Cerebellar cortex (tissue), 1 donor: Measurements from ENCODE around the gene EPHB3.

Experiments used
- DNase-seq: peaks from one replicate; pipeline ENCODE4 v3.0.0-alpha.2; 2015; ENCODE audit warnings: low spot score

EPHB3 gene

GRCh38 chr3:184563941-184564684 is 2.5 kb downstream of the EPHB3 start:
- DNase-seq: no peak

GRCh38 chr3:184564685-184565385 is 3.2 kb downstream of the EPHB3 start:
- DNase-seq: no peak

- DNase-seq: peak; percentile 48
These were observed 4.0 kb downstream of the EPHB3 start for GRCh38 chr3:184565421-184566211.

GRCh38 chr3:184566441-184567414 is 5.1 kb downstream of the EPHB3 start:
- no peak for DNase-seq

DNA sequence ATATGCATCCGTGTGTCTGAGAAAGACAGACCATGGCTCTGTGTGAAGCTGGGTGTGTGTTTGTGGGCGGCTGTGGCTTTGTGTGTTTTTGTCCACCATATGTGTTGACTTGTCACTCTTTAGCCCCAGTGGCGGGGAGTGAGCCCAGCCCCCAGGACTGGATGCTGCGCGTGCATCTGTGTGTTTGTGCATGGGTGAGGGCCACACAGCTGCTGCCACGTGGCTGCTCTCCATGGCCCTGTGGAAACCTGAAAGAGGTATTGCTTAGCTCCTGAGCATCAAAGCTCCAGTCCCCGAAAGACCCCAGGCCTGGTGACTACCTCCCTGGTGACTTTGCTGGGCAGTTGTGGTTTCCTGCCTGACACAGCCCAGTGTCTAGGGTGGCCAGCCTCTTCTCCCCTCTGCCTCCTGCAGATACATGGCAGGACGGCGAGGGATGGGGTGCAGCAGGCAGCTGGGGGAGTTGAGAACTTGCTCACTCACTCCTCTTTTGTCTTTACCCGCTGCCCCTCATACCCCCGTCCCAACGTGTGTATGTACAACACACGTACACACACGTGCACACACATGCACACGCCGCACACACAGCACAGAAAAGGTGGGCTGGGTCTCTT is 6.5 kb downstream of the EPHB3 start:
- DNase-seq: peak; percentile 43

DNA sequence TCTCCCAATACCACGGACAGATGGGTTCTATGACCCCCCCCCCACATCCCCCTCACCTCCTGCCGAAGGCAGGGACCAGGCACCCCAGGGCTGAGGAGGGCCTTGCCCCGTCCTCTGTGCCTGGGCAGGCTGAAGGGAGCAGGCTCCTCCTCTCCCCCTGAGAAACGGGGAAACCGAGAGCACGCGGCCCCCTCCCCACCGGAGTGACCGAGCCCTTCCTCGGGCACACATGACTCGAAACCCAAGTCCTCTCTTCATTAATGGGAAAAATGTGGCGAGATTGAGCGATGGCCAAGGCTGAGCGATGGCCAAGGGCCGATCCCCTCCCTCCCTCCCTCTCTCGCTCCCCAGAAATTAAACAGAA is 7.0 kb downstream of the EPHB3 start:
- DNase-seq: no peak

GRCh38 chr3:184568924-184569829 is 7.6 kb downstream of the EPHB3 start:
- peak; percentile 69 for DNase-seq

DNA sequence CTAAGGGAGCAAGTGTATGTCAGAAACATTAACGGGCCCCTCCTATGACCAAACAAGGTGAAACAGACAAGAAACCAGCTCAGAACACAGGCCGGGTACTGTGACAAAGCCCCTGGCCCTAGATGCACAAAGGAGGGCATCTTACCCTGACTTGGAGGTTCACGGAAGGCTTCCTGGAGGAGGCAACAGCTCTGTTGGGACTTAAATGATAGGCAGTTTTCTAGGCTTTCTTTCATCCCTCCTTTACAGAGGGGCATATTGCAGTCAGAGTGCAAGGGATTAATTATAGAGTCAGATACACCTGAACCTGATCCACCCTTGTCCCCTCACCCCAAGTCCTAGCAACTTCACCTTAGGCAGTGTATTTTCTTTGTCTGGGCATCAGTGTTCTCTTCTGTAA is 8.4 kb downstream of the EPHB3 start:
- DNase-seq: no peak

- DNase-seq: no peak
These were observed 8.9 kb downstream of the EPHB3 start for GRCh38 chr3:184570489-184570888.

GRCh38 chr3:184571750-184572377 is 10.3 kb downstream of the EPHB3 start:
- no peak for DNase-seq

GRCh38 chr3:184572633-184573270 is 11.2 kb downstream of the EPHB3 start:
- no peak for DNase-seq

DNA sequence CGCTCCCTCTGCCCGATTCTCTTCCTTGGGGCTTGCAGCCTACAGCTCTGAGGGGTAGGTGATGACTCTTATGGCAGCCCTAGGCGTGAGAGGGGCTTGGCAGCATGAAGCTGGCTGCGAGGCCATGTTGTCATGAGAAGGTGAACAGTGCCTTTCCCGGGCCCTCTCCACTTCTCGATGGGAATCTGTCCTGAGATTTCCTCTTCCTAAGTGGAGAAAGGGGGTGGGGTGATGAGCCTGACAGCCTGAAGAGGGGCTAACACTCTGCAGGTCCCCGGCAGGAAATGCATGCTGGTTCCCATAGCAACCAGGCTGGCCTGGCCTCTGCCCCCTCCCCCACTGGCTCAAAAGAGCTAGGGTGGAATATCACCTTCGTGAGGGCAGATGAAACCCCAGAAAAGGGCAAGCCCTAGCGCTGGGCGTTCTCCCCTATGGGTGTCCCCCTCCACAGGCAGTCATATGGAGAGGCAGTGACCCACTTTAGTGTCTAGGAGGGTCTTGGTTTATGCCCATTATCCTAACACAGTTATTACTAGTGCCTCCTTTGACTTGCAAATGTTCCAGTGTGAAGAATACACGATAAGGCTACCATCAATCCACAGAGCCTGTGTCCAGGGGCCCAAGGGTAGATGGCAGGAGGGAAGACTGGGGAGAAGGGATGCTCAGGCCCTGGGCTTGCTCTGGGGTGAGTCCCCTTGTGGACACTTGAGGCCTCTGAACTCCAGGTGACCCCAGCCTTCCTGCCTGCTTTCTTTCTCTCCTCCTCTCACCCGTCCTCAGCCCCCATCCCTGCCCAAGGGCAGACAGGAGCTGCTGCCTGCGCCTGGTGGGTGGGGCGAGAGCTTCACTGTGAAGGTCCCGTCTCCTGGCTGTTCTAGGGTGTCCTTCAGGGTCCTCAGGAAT is 13.2 kb downstream of the EPHB3 start:
- DNase-seq: no peak

DNA sequence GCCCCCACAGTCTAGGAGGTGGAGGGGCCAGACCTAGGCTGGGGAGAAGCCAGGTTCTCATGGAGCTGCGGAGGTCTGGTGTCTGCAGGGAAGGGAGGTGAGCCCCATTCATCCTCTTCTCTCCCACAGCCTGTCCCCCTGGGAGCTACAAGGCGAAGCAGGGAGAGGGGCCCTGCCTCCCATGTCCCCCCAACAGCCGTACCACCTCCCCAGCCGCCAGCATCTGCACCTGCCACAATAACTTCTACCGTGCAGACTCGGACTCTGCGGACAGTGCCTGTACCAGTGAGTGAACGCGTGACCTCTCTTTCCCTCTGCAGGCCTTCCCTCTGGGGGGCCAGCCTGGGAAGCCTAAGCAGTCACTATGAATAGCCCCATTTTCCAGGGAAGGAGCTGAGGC is 14.1 kb downstream of the EPHB3 start:
- no peak for DNase-seq

DNA sequence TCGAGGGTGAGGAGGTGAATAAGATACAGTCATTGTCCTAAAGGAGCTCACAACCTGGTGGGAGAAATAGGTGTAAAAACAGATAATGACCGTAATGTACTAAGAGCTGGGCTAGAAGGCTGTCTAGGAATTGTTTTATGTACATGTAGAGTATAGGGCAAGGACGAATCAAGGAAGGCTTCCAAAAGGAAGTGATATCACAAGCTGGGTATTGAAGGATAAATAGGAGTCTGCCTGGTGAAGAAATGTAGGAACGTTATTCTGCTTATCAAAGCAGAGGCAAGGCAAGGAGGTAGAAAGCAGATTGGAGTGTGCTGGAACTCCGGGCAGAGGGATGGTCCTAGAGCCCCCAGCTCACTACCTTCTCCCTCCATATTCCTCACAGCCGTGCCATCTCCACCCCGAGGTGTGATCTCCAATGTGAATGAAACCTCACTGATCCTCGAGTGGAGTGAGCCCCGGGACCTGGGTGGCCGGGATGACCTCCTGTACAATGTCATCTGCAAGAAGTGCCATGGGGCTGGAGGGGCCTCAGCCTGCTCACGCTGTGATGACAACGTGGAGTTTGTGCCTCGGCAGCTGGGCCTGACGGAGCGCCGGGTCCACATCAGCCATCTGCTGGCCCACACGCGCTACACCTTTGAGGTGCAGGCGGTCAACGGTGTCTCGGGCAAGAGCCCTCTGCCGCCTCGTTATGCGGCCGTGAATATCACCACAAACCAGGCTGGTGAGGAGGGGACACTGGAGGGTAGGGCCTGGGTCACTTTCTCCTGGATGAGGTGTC is 15.1 kb downstream of the EPHB3 start:
- DNase-seq: no peak

DNA sequence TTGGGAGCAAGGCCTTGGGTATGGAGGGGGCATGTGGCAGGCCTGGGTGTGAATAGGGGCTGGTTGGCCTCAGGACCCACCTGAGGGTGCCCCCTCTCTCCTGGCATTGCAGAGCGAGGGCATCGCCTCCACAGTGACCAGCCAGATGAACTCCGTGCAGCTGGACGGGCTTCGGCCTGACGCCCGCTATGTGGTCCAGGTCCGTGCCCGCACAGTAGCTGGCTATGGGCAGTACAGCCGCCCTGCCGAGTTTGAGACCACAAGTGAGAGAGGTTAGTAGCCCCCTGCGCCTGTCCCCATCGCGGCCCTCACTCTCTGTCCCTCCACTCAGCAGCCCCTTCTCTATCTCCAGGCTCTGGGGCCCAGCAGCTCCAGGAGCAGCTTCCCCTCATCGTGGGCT is 16.0 kb downstream of the EPHB3 start:
- DNase-seq: no peak

- DNase-seq: no peak
These were observed 16.6 kb downstream of the EPHB3 start for GRCh38 chr3:184578218-184578617.

- no peak for DNase-seq
These were observed 17.2 kb downstream of the EPHB3 start for GRCh38 chr3:184578822-184579221.
